ENCODE data around the gene SQSTM1. TPM values are rescaled to one million over a fixed set of nuclear protein-coding genes. Genes with fewer than 3 reads are reported as not detected.
A peak's percentile ranks its signal among the peaks of the same experiment; 100 is the strongest.

The SQSTM1 gene
- total and polyA plus RNA-seq, 12 donors, result 258 to 2,312 (median 660) TPM

GRCh38 chr5:179822444-179822990, 1.8 kb downstream of the SQSTM1 start:
- Histone ChIP-seq H3K27ac (peak overlapping the region in 4 of 5 donors; percentile 42 to 100 (median 99)), H3K4me3 (peak overlapping the region in 3 of 4 donors; percentile 50 to 99 (median 81)), H3K36me3 (replicated peaks in 1 of 2) (peaks cover 0 to 53% of the 10 kb centered on the region in 2 donors), H3K9me3 (replicated peaks in 1 of 3) (no peaks in the 10 kb centered on the region), H3K4me1 (replicated peaks in 1 of 2) (peaks cover 62 to 82% of the 10 kb centered on the region in 2 donors), H3K27me3 (no peaks in the 10 kb centered on the region)
- intact Hi-C loops (cut with DNase I), result loop anchor here in 1 of 2 donors (10.0 kb wide), 1 partner anchor 82 kb away; the partner anchor contains the start of gene TBC1D9B
- TF ChIP-seq CTCF (IDR thresholded peaks at IDR 0.05) (no peak), POLR2A (IDR thresholded peaks at IDR 0.05) (peak in 1 of 2 donors; percentile 29)
- DNase-seq, result peak in 4 of 7 donors; percentile 25 to 40 (median 36)
- 9 to 35% (median 28%) methylated on average over 6 to 8 of the region's 8 CpGs for WGBS, 4 donors

- Histone ChIP-seq H3K9me3 (replicated peaks in 1 of 3) (no peaks in the 10 kb centered on the region), H3K4me1 (replicated peaks in 1 of 2) (peaks cover 51 to 76% of the 10 kb centered on the region in 2 donors), H3K27ac (peak overlapping the region in 3 of 5 donors; percentile 1 to 100 (median 11)), H3K36me3 (replicated peaks in 1 of 2) (peaks cover 0 to 69% of the 10 kb centered on the region in 2 donors), H3K27me3 (no peaks in the 10 kb centered on the region), H3K4me3 (peak overlapping the region in 1 of 4 donors; percentile 99)
- peak in 3 of 7 donors; percentile 3 to 39 (median 19) for DNase-seq
- intact Hi-C loops (cut with DNase I), result loop anchor here in 1 of 2 donors (10.0 kb wide), 1 partner anchor 81 kb away; the partner anchor contains the start of gene TBC1D9B
- 53 to 61% (median 58%) methylated on average over 7 to 22 of the region's 22 CpGs for WGBS, 4 donors
- TF ChIP-seq POLR2A (IDR thresholded peaks at IDR 0.05) (no peak), CTCF (IDR thresholded peaks at IDR 0.05) (no peak)
Observed at GRCh38 chr5:179823937-179824744, 3.4 kb downstream of the SQSTM1 start.

GRCh38 chr5:179824745-179825112, 4.0 kb downstream of the SQSTM1 start:
- WGBS, 4 donors, result 50 to 64% (median 53%) methylated on average over 3 of the region's 3 CpGs
- peak overlapping the region in 2 of 5 donors; percentile 1 to 47 for H3K27ac ChIP-seq
- TF ChIP-seq POLR2A (IDR thresholded peaks at IDR 0.05) (no peak), CTCF (IDR thresholded peaks at IDR 0.05) (no peak)
- intact Hi-C loops (cut with DNase I), result loop anchor here in 1 of 2 donors (10.0 kb wide), 1 partner anchor 80 kb away; the partner anchor contains the start of gene TBC1D9B
- H3K27me3 ChIP-seq, result no peaks in the 10 kb centered on the region
- peak in 2 of 7 donors; percentile 29 to 37 for DNase-seq
- peak overlapping the region in 1 of 4 donors; percentile 99 for H3K4me3 ChIP-seq
- H3K9me3 ChIP-seq (replicated peaks in 1 of 3), result no peaks in the 10 kb centered on the region
- peaks cover 45 to 70% of the 10 kb centered on the region in 2 donors for H3K4me1 ChIP-seq (replicated peaks in 1 of 2)
- peaks cover 0 to 75% of the 10 kb centered on the region in 2 donors for H3K36me3 ChIP-seq (replicated peaks in 1 of 2)

- intact Hi-C loops (cut with DNase I), result loop anchor here in 1 of 2 donors (10.0 kb wide), 1 partner anchor 79 kb away; the partner anchor contains the start of gene TBC1D9B
- H3K4me1 ChIP-seq (replicated peaks in 1 of 2), result peaks cover 37 to 63% of the 10 kb centered on the region in 2 donors
- no peaks in the 10 kb centered on the region for H3K9me3 ChIP-seq (replicated peaks in 1 of 3)
- H3K36me3 ChIP-seq (replicated peaks in 1 of 2), result peaks cover 0 to 85% of the 10 kb centered on the region in 2 donors
- no peaks in the 10 kb centered on the region for H3K27me3 ChIP-seq
- 70 to 87% (median 71%) methylated on average over 11 to 13 of the region's 13 CpGs for WGBS, 4 donors
- DNase-seq, result peak in 4 of 7 donors; percentile 51 to 61 (median 54)
- TF ChIP-seq CTCF (IDR thresholded peaks at IDR 0.05) (peak in 3 of 6 experiments; percentile 15 to 24 (median 20)), POLR2A (IDR thresholded peaks at IDR 0.05) (peak in 1 of 2 donors; percentile 11)
- H3K4me3 ChIP-seq, result no peak overlapping the region
- peak overlapping the region in 1 of 5 donors; percentile 6 for H3K27ac ChIP-seq
Observed at GRCh38 chr5:179825655-179826182, 5.0 kb downstream of the SQSTM1 start.

Data from adrenal gland (tissue), 12 donors.